GM12878 (cell line): ENCODE data around the gene CLDN4.

Experiments
- ATF2 ChIP-seq: IDR thresholded peaks from 2 replicates; pipeline ENCODE4 v1.6.1; 2012; ENCODE audit warnings: low read length, inconsistent platforms
- CTCF ChIP-seq, 3 experiments: IDR thresholded peaks in 2 of 3; conservative IDR thresholded peaks in 1 of 3; 2 replicates each; pipeline ENCODE4 v1.5.1; 2011; ENCODE audit warnings: low read depth in 3 of 3, low read length in 3 of 3, mild to moderate bottlenecking in 3 of 3, control low read depth in 2 of 3, moderate library complexity in 2 of 3, inconsistent platforms in 1 of 3, mixed read lengths in 1 of 3; ENCODE audit not compliant: control insufficient read depth in 2 of 3, insufficient read depth in 1 of 3; ENCODE audit errors: extremely low read depth in 1 of 3
- EED ChIP-seq: sonication (generic); IDR thresholded peaks from 2 replicates; pipeline ENCODE4 v1.6.1; 2016; ENCODE audit warnings: antibody characterized with exemption, low read depth
- IRF5 ChIP-seq: fragments of 450-650 bp; IDR thresholded peaks from 2 replicates; pipeline ENCODE4 v1.6.1; 2017; ENCODE audit warnings: borderline replicate concordance
- JUND ChIP-seq: IDR thresholded peaks from 2 replicates; pipeline ENCODE4 v1.6.1; 2012; ENCODE audit warnings: low read depth, mild to moderate bottlenecking, low read length, improper control_type of control experiment, moderate library complexity
- MEF2B ChIP-seq: fragments of 450-650 bp; IDR thresholded peaks from 2 replicates; pipeline ENCODE4 v1.6.1; 2018; ENCODE audit warnings: mild to moderate bottlenecking, moderate library complexity; ENCODE audit not compliant: partially characterized antibody, poor library complexity, severe bottlenecking
- PBX3 ChIP-seq: IDR thresholded peaks from 2 replicates; pipeline ENCODE4 v1.6.1; 2011; ENCODE audit warnings: mild to moderate bottlenecking, low read depth, low read length, moderate library complexity; ENCODE audit not compliant: insufficient replicate concordance
- POLR2A ChIP-seq: IDR thresholded peaks from 2 replicates; pipeline ENCODE4 v1.6.1; 2011; ENCODE audit warnings: low read depth, mild to moderate bottlenecking, low read length
- RAD21 ChIP-seq: IDR thresholded peaks from 2 replicates; pipeline ENCODE4 v1.6.1; 2011; ENCODE audit warnings: mild to moderate bottlenecking, low read depth, low read length, moderate library complexity; ENCODE audit not compliant: insufficient read depth
- TAF1 ChIP-seq: IDR thresholded peaks from 2 replicates; pipeline ENCODE4 v1.6.1; 2011; ENCODE audit warnings: mild to moderate bottlenecking, low read depth, low read length, borderline replicate concordance

- TF ChIP-seq CTCF (IDR thresholded peaks at IDR 0.05 in 2 of 3, conservative IDR thresholded peaks at IDR 0.05 in 1 of 3; ENCODE audit: control insufficient read depth in 2 of 3, extremely low read depth in 1 of 3, insufficient read depth in 1 of 3, low read depth in 3 of 3, low read length in 3 of 3): no peak
- TF ChIP-seq EED: no peak
- TF ChIP-seq PBX3: no peak
- no peak for TF ChIP-seq JUND
- TF ChIP-seq ATF2: no peak
- no peak for TF ChIP-seq MEF2B
- TF ChIP-seq IRF5: no peak
- no peak for TF ChIP-seq RAD21
- no peak for TF ChIP-seq TAF1
- TF ChIP-seq POLR2A: no peak
These were observed 41.7 kb upstream of the CLDN4 start for GRCh38 chr7:73789051-73789450.
